Thoracic aorta (tissue), 2 donors: ENCODE data around the gene BHMT. TPM values are rescaled to one million over a fixed set of nuclear protein-coding genes. Genes with fewer than 3 reads are reported as not detected.

Experiments
- ATAC-seq: fragments of 150-250 bp; one replicate; pipeline ENCODE4 v1.8.0; 2017; ENCODE audit warnings: low read depth; ENCODE audit not compliant: insufficient number of reproducible peaks, low FRiP score
- DNase-seq: peaks from one replicate; pipeline ENCODE4 v3.0.0-alpha.2; 2020; ENCODE audit warnings: low spot score
- H3K27ac ChIP-seq, 2 donors: fragments of 200-600 bp; sonication (generic); 1 replicate in 1 of 2; 2 replicates in 1 of 2; pipeline ENCODE4 v1.5.1; 2016; ENCODE audit warnings: mild to moderate bottlenecking in 2 of 2, moderate library complexity in 2 of 2
- H3K27me3 ChIP-seq: fragments of 200-600 bp; sonication (generic); replicated peaks from 2 replicates; pipeline ENCODE4 v1.6.0; 2016; ENCODE audit warnings: mild to moderate bottlenecking; ENCODE audit not compliant: insufficient read depth
- H3K36me3 ChIP-seq: fragments of 200-600 bp; sonication (generic); one replicate; pipeline ENCODE4 v1.5.1; 2016
- H3K4me1 ChIP-seq, 2 donors: fragments of 200-600 bp; sonication (generic); 1 replicate in 1 of 2; 2 replicates in 1 of 2; pipeline versions ENCODE4 v1.5.1 to v1.6.0; 2016; ENCODE audit warnings: low read depth in 2 of 2, mild to moderate bottlenecking in 1 of 2; ENCODE audit not compliant: control insufficient read depth in 1 of 2
- H3K4me3 ChIP-seq: fragments of 200-600 bp; sonication (generic); 2 replicates; pipeline ENCODE4 v1.5.1; 2016; ENCODE audit warnings: mild to moderate bottlenecking
- H3K9me3 ChIP-seq: fragments of 200-600 bp; sonication (generic); 2 replicates; pipeline ENCODE4 v1.5.1; 2016
- CTCF ChIP-seq: fragments of 200-600 bp; sonication (generic); IDR thresholded peaks from one replicate; pipeline ENCODE4 v1.5.1; 2019; ENCODE audit warnings: antibody characterized with exemption
- total RNA-seq, 2 donors: library from RNA; depleted of rRNA; stranded (reverse); fragments of >200 nt; gene quantifications; one replicate each; pipeline versions ENCODE4 v1.1.0 to v1.2.3, GENCODE V29; 2016

Gene BHMT
- total RNA-seq, 2 donors from 2014 or later: 0.41 to 2.0 TPM

DNA sequence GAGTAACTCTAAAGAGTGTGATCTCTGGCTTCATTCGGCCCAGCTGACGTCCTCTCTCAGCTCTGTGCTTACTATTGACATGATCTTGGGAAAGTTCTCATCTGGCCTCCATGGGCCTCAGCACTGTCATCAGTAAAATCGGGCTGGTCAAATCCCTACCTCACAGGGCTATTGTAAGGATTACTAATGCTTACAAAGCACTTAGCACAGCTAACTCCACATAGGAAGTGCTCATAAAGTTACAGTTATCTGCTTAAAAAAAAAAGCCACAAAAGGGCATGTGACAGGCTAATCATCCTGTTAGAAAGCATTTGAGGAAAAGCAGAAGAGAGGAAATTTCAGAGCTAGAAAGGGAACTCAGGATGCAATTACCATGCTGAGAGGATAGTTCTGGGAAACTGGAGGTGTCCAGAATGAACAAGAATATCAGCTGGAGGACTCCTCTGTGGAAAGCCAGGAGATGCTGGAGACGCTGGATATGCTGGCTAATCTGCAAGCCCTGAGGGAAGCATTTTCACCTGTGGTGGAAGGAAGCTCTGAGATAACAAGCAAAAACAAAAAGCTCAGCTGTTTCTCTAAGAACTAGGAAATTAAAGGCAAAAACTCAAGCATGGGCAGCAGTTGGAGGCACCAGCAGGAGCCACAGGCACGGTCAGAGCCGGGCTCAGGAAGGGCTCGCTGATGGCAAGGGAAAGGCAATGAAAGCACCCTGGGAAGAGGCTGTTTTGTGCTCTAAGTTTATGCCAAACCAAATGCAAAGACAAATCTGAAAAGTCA lies 4.4 kb upstream of the BHMT start:
- no peak for TF ChIP-seq CTCF
- Histone ChIP-seq H3K4me1 (peaks cover 9 to 21% of the 10 kb centered on the region in 2 donors), H3K27me3 (peaks cover 8% of the 10 kb centered on the region), H3K9me3 (no peaks in the 10 kb centered on the region), H3K36me3 (no peaks in the 10 kb centered on the region), H3K27ac (no peak overlapping the region), H3K4me3 (no peak overlapping the region)
- no peak for DNase-seq
- ATAC-seq: no peak

DNA sequence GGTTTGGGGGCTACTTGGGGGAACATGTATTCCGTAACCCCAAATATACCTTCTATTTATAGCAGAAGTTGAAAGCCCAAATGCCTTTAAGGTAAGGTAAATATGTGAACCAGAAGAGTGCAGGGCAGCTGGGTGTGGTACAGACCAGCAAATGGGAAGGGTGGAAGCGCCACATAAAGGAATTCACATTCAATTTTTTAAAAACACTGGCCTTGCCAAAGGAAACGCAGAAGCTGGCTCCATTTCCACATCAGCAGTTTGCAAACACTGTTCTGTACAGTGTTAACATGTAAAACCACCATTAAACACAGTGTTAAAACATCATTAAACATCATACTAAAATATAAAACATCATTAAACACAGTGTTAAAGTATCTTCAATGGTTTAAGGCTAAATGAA lies 3.5 kb upstream of the BHMT start:
- Histone ChIP-seq H3K4me3 (peak overlapping the region; percentile 48), H3K9me3 (no peaks in the 10 kb centered on the region), H3K36me3 (no peaks in the 10 kb centered on the region), H3K4me1 (peaks cover 9 to 23% of the 10 kb centered on the region in 2 donors), H3K27me3 (peaks cover 8% of the 10 kb centered on the region), H3K27ac (no peak overlapping the region)
- TF ChIP-seq CTCF: no peak
- ATAC-seq: no peak
- no peak for DNase-seq

DNA sequence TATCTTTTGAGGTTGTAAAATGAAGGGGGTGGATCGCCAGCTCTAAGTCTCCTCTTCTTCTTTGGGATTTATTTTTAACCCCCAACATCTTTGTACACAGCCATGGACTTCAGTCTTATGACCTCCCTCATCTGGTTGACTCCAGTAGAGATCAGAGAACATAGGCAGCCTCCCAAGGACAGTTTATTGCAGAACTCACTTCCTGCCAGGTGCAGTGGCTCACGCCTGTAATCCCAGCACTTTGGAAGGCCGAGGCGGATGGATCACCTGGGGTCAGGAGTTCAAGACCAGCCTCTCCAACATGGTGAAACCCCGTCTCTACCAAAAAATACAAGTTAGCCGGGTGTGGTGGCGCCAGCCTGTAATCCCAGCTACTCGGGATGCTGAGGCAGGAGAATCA lies 2.8 kb upstream of the BHMT start:
- Histone ChIP-seq H3K4me3 (no peak overlapping the region), H3K4me1 (peaks cover 9 to 23% of the 10 kb centered on the region in 2 donors), H3K27me3 (peaks cover 8% of the 10 kb centered on the region), H3K36me3 (no peaks in the 10 kb centered on the region), H3K27ac (no peak overlapping the region), H3K9me3 (no peaks in the 10 kb centered on the region)
- ATAC-seq: no peak
- no peak for TF ChIP-seq CTCF
- DNase-seq: no peak

- no peak overlapping the region for H3K27ac ChIP-seq
- TF ChIP-seq CTCF: no peak
- H3K27me3 ChIP-seq: peaks cover 8% of the 10 kb centered on the region
- H3K4me3 ChIP-seq: no peak overlapping the region
- no peak for DNase-seq
- no peaks in the 10 kb centered on the region for H3K9me3 ChIP-seq
- H3K36me3 ChIP-seq: no peaks in the 10 kb centered on the region
- peaks cover 9 to 23% of the 10 kb centered on the region in 2 donors for H3K4me1 ChIP-seq
- ATAC-seq: no peak
Observed at GRCh38 chr5:79109527-79110492, 1.8 kb upstream of the BHMT start.
